Activated B cell treated with CpG ODN at 0.5 μM for 24 hours (primary cell): ENCODE results near the gene EPSTI1. TPM values are rescaled to one million over a fixed set of nuclear protein-coding genes. Genes with fewer than 3 reads are reported as not detected.
"Not testable (repeated sequence)": the region's sequence is repeated elsewhere in the genome, so short reads cannot be mapped to it uniquely, and the experiment has no call there.

Experiments used
- ATAC-seq: fragments of 200-7000 bp; cut with Tn5 transposase; one replicate; pipeline ENCODE4 v1.10.0; 2021; ENCODE audit warnings: low read depth, mild to moderate bottlenecking, moderate library complexity
- CTCF ChIA-PET: fragments of 350-600 bp; sonication (Branson Sonifier 250); formaldehyde crosslinking; loops from one replicate; lab custom pipeline; 2021; ENCODE audit warnings: antibody characterized with exemption; lab: Charles Lee
- POLR2A ChIA-PET: fragments of 350-600 bp; sonication (Branson Sonifier 250); formaldehyde crosslinking; loops from one replicate; lab custom pipeline; 2021; ENCODE audit warnings: antibody characterized with exemption; lab: Charles Lee
- DNase-seq: peaks from one replicate; pipeline ENCODE4 v3.0.0; 2022
- H3K27ac Mint-ChIP-seq: one replicate; pipeline ENCODE4 v1.8.0; 2020; ENCODE audit warnings: mixed read lengths
- H3K27me3 Mint-ChIP-seq: one replicate; pipeline ENCODE4 v1.8.0; 2021; ENCODE audit warnings: mixed read lengths
- H3K36me3 Mint-ChIP-seq: one replicate; pipeline ENCODE4 v1.8.0; 2021; ENCODE audit warnings: low read depth, mixed read lengths
- H3K4me1 Mint-ChIP-seq: one replicate; pipeline ENCODE4 v1.8.0; 2021; ENCODE audit warnings: mixed read lengths
- H3K4me3 Mint-ChIP-seq: one replicate; pipeline ENCODE4 v1.8.0; 2020; ENCODE audit warnings: mild to moderate bottlenecking, mixed read lengths
- H3K9me3 Mint-ChIP-seq: one replicate; pipeline ENCODE4 v1.8.0; 2020; ENCODE audit warnings: mixed read lengths
- intact Hi-C: fragments of 100-400 bp; cut with micrococcal nuclease; formaldehyde crosslinking; loops from one replicate; pipeline ENCODE4 v1.15.1; 2024
- total RNA-seq: library from RNA; stranded (reverse); gene quantifications from 2 replicates; pipeline ENCODE4 v1.2.3, GENCODE V29; 2022
- TF ChIP-seq, protein P1 (sequence below): fragments of 200-600 bp; IDR thresholded peaks from one replicate; pipeline ENCODE4 v1.8.0; 2022; ENCODE audit warnings: antibody characterized with exemption, mild to moderate bottlenecking

EPSTI1 gene
- total RNA-seq, 1 donor from 2014 or later: 32.8 TPM

DNA sequence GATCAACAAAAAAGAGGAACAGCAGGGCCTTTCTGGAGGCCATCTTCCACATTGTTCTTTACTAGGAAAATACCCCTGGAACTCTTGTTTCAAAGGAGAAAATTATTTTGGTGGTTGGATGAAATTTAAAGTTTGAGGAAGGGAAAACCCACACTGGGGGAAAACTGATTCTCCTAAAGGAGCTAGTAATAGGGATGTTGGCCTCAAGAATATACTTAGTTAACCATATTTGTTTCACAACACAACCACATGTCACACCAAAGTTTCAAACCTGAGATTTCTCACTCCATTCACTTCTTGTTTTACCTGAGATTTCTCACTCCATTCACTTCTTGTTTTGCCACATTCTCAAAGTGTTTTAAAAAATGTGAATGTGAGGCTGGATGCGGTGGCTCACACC lies 2.8 kb upstream of the EPSTI1 start:
- Mint-ChIP-seq H3K4me3 (no peak overlapping the region), H3K36me3 (peaks cover 3% of the 10 kb centered on the region), H3K9me3 (no peaks in the 10 kb centered on the region), H3K27ac (no peak overlapping the region), H3K4me1 (peaks cover 45% of the 10 kb centered on the region), H3K27me3 (no peaks in the 10 kb centered on the region)
- no peak for DNase-seq
- no peak for ATAC-seq
- ChIA-PET POLR2A (interaction anchor here (0.6 kb wide), 1 partner anchor 13 kb away, joined by 4 read pairs; no protein-coding TSS in a partner anchor), CTCF (no interaction called here)
- intact Hi-C loops: loop anchor here (5.0 kb wide), 1 partner anchor 618 kb away; no protein-coding TSS in a partner anchor
- TF ChIP-seq, protein P1, sequence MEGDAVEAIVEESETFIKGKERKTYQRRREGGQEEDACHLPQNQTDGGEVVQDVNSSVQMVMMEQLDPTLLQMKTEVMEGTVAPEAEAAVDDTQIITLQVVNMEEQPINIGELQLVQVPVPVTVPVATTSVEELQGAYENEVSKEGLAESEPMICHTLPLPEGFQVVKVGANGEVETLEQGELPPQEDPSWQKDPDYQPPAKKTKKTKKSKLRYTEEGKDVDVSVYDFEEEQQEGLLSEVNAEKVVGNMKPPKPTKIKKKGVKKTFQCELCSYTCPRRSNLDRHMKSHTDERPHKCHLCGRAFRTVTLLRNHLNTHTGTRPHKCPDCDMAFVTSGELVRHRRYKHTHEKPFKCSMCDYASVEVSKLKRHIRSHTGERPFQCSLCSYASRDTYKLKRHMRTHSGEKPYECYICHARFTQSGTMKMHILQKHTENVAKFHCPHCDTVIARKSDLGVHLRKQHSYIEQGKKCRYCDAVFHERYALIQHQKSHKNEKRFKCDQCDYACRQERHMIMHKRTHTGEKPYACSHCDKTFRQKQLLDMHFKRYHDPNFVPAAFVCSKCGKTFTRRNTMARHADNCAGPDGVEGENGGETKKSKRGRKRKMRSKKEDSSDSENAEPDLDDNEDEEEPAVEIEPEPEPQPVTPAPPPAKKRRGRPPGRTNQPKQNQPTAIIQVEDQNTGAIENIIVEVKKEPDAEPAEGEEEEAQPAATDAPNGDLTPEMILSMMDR: no peak

DNA sequence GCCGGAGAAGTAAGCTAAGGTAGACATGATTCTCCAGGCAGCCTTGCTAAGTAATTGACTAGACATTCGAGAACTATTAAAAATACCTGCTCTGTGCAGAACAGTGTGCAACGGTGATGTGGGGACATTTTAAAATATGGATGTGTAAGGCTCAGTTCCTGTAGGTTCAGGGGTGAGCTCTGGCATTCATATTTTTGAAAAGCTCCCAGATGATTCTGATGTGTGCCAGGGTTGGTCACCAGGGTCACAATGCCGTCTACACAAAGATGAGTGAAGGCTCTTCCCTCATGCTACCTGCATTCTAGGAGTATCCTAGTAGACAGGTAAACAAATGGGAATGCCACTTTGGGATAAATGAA lies 702 bp upstream of the EPSTI1 start:
- H3K27ac Mint-ChIP-seq: peak overlapping the region; percentile 99
- ATAC-seq (no peak), DNase-seq (no peak)
- TF ChIP-seq, protein P1: no peak
- peak overlapping the region; percentile 92 for H3K4me3 Mint-ChIP-seq
- peaks cover 3% of the 10 kb centered on the region for H3K36me3 Mint-ChIP-seq
- POLR2A ChIA-PET: interaction anchor here (0.6 to 3.0 kb wide), 15 partner anchors 10 to 1267 kb away, joined by 3 to 50 read pairs (median 9); partner anchors contain the start of genes CCDC122 and DNAJC15
- H3K4me1 Mint-ChIP-seq: peaks cover 57% of the 10 kb centered on the region
- CTCF ChIA-PET: interaction anchor here (1.3 to 7.9 kb wide), 4 partner anchors 21 to 92 kb away, joined by 3 to 49 read pairs (median 8); no protein-coding TSS in a partner anchor
- intact Hi-C loops: loop anchor here (1.0 to 5.0 kb wide), 8 partner anchors 8 to 1584 kb away; partner anchors contain the start of genes DNAJC15 and TSC22D1
- H3K9me3 Mint-ChIP-seq: no peaks in the 10 kb centered on the region
- H3K27me3 Mint-ChIP-seq: no peaks in the 10 kb centered on the region

DNA sequence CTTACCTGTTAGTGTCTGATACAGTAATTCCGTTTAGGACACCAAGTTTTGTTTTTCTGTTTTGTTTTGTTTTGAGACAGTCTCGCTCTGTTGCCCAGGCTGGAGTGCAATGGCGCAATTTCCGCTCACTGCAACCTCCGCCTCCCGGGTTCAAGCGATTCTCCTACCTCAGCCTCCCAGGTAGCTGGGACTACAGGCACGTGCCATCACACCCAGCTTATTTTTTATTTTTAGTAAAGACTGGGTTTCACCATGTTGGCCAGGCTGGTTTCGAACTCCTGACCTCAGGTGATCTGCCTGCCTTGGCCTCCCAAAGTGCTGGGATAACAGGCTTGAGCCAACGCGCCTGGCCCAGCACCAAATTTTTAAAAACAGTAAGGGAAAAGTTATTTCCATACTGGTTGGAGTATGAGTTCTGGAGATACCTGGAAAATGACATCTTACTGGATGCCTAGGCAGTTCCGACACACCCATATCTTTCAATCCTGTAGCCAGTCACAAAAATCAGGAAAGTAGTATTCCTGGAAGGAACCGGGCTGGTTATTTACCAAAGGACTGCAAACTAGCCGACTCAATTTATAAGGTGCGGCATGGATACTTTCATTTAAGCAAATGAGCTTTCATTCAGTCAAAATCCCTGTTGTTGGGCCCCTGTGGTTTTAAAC lies 676 bp downstream of the EPSTI1 start:
- intact Hi-C loops: loop anchor here (5.0 kb wide), 1 partner anchor 614 kb away; no protein-coding TSS in a partner anchor
- DNase-seq: not testable (repeated sequence)
- H3K4me1 Mint-ChIP-seq: peaks cover 54% of the 10 kb centered on the region

DNA sequence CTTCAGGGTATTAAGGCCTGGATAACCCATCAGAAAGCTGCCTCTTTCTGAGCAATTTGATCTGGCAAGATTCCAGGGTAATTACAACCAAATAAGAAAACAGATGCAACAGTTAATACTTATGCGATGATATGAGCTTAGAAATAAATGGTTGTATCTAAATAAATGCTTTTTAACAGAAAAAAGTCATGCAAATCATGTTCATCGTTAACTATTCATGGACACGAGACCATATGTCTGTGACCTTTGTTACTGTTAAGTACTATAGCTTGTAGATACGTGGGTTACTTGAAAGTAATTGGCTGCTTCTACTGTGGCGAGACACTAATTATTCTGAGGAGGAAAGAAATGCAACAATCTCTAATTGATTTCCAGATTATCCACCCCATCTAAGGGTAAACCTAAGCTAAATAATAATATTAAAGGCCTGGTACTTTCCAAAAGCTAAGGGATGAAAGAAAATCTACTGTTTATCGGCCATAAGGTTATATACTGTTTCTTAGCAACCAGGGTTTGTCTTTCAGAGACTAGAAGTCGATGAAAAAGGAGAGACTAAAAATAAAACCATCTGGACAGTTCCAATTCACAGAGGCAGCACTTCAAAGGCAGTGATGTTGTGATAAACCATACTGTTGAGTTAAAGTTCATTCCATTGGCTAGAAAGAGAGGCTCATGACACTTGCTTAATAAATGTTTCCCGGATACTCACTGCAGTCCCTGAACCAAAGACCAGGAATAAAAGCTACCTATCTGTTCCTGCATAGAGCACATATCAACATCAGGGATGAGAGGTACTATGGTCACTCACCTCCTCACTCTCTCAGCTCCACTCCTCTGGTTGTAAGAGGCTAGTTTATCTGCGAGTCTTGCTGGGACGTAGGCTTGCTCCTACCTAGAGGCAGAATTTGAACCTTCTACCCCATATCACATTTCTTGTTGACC lies 1.5 kb downstream of the EPSTI1 start:
- Mint-ChIP-seq H3K36me3 (peaks cover 5% of the 10 kb centered on the region), H3K27ac (peak overlapping the region; percentile 99), H3K4me1 (peaks cover 57% of the 10 kb centered on the region), H3K4me3 (peak overlapping the region; percentile 92), H3K27me3 (no peaks in the 10 kb centered on the region), H3K9me3 (no peaks in the 10 kb centered on the region)
- no peak for DNase-seq
- TF ChIP-seq, protein P1: no peak
- ChIA-PET CTCF (interaction anchor here (0.8 to 7.9 kb wide), 5 partner anchors 18 to 95 kb away, joined by 3 to 49 read pairs (median 5); partner anchors contain the start of gene DNAJC15), POLR2A (interaction anchor here (0.6 to 3.0 kb wide), 13 partner anchors 7 to 718 kb away, joined by 3 to 50 read pairs (median 8); partner anchors contain the start of genes AKAP11 and DNAJC15)
- intact Hi-C loops: loop anchor here (5.0 kb wide), 1 partner anchor 613 kb away; no protein-coding TSS in a partner anchor
- no peak for ATAC-seq

More for the DNA sequence above, 676 bp downstream of the EPSTI1 start:
- POLR2A ChIA-PET: interaction anchor here (0.6 to 3.0 kb wide), 20 partner anchors 8 to 888 kb away, joined by 3 to 50 read pairs (median 8); partner anchors contain the start of genes AKAP11, CCDC122 and DNAJC15
- peak overlapping the region; percentile 99 for H3K27ac Mint-ChIP-seq
- H3K27me3 Mint-ChIP-seq, H3K36me3 Mint-ChIP-seq, ATAC-seq, H3K9me3 Mint-ChIP-seq: not testable (repeated sequence)
- H3K4me3 Mint-ChIP-seq: peak overlapping the region; percentile 92
- CTCF ChIA-PET: interaction anchor here (0.6 to 7.9 kb wide), 6 partner anchors 19 to 125 kb away, joined by 3 to 49 read pairs (median 5); partner anchors contain the start of gene DNAJC15

DNA sequence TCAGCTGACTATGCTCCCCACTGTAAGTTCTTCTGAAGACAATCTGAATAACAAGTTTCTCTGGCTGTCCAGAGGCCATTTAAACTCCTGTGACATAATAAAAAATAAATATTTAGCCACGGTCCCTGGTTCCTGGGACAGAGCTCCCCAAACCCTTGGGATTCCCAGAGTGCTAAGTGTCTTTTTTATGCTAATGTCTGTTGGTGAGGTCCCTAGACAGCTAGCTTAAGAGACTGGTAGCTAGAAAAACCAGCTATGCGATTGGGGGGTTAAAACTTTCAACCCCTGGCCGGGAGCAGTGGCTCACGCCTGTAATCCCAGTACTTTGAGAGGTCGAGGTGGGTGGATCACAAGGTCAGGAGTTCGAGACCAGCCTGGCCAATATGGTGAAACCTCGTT lies 5.9 kb downstream of the EPSTI1 start:
- intact Hi-C loops: no loop called here

More for the DNA sequence above, 5.9 kb downstream of the EPSTI1 start:
- no peak overlapping the region for H3K4me3 Mint-ChIP-seq
- H3K27ac Mint-ChIP-seq: no peak overlapping the region
- peaks cover 15% of the 10 kb centered on the region for H3K36me3 Mint-ChIP-seq
- peaks cover 74% of the 10 kb centered on the region for H3K4me1 Mint-ChIP-seq
- no peaks in the 10 kb centered on the region for H3K27me3 Mint-ChIP-seq
- DNase-seq: no peak
- no peaks in the 10 kb centered on the region for H3K9me3 Mint-ChIP-seq
- ChIA-PET CTCF (interaction anchor here (0.7 to 1.8 kb wide), 2 partner anchors 14 to 17 kb away, joined by 3 to 5 read pairs; no protein-coding TSS in a partner anchor), POLR2A (interaction anchor here (1.8 kb wide), 1 partner anchor 37 kb away, joined by 6 read pairs; the partner anchor contains the start of gene DNAJC15)
- ATAC-seq: no peak
- TF ChIP-seq, protein P1: no peak
